Endothelial cell (in vitro differentiated cells): ENCODE measurements around the gene SYNE4. TPM values are rescaled to one million over a fixed set of nuclear protein-coding genes. Genes with fewer than 3 reads are reported as not detected.

Experiments
- DNase-seq: peaks from one replicate; pipeline ENCODE4 v3.0.0; 2021; ENCODE audit warnings: low spot score
- H3K27ac Mint-ChIP-seq: one replicate; pipeline ENCODE4 v1.8.0; 2021; ENCODE audit warnings: mixed read lengths, inconsistent platforms; ENCODE audit not compliant: unreplicated experiment
- H3K27me3 Mint-ChIP-seq: one replicate; pipeline ENCODE4 v1.8.0; 2021; ENCODE audit warnings: mild to moderate bottlenecking, moderate library complexity, mixed read lengths, inconsistent platforms; ENCODE audit not compliant: unreplicated experiment
- H3K36me3 Mint-ChIP-seq: one replicate; pipeline ENCODE4 v1.8.0; 2021; ENCODE audit warnings: mild to moderate bottlenecking, low read depth, mixed read lengths, inconsistent platforms; ENCODE audit not compliant: unreplicated experiment
- H3K4me1 Mint-ChIP-seq: one replicate; pipeline ENCODE4 v1.8.0; 2021; ENCODE audit warnings: mild to moderate bottlenecking, mixed read lengths, inconsistent platforms; ENCODE audit not compliant: unreplicated experiment
- H3K4me3 Mint-ChIP-seq: one replicate; pipeline ENCODE4 v1.8.0; 2021; ENCODE audit warnings: mild to moderate bottlenecking, mixed read lengths, inconsistent platforms; ENCODE audit not compliant: unreplicated experiment
- H3K9me3 Mint-ChIP-seq: one replicate; pipeline ENCODE4 v1.8.0; 2021; ENCODE audit warnings: mixed read lengths, inconsistent platforms; ENCODE audit not compliant: unreplicated experiment
- CTCF ChIP-seq: fragments of 200-600 bp; sonication (generic); IDR thresholded peaks from one replicate; pipeline ENCODE4 v1.5.0; 2021; ENCODE audit warnings: antibody characterized with exemption; ENCODE audit not compliant: unreplicated experiment
- long read RNA-seq: library from polyadenylated mRNA; unstranded; transcript quantifications from one replicate; pipeline ENCODE4 v2.0.0, GENCODE V29; 2020; ENCODE audit not compliant: unreplicated experiment
- total RNA-seq: library from RNA; stranded (reverse); fragmentation: NEBNext Ultra II Directional; extraction: Animal tissue kit (Norgen Biotek cat#: 25700); gene quantifications from one replicate; pipeline ENCODE4 v1.2.1, GENCODE V29; 2021; ENCODE audit not compliant: unreplicated experiment

SYNE4 gene
- total RNA-seq = 4.5 TPM
- long read RNA-seq, partial matches to known transcripts = 0 of 5 reads
- long read RNA-seq, other reads (novel, unspliced or antisense) = 3 of 5 reads

DNA sequence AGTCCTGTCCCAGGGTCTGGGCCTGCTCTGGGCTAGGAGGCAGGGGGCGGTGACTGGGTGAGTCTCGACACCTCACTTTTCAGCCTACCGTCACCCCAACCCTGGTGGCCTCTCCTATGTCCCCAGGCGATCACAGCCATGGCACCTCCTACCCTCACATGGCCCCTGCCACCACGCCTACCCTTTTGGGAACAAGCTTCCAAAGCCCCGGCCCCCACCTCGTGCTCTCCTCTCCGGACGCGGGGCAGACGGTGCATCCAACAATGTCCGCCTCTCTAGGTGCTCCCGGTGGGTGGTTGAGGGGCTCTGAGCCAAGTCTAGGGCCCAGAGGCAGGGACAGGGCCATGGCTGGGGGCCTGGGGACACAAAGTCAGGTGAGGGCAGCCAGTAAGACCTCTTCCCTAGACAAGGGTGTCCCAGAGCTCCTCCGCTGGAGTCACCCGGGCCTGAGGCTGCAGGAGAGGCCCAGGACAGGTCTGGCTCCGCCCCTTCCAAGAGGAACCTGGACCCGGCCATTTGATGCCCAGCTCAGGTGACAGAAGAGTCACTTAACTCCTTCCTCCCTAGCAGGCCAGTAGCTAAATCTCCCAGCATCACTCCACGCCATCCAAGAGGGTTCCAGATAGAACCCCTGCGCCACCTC is at the start of gene SYNE4:
SYNE4 (minus strand) TSS at position 478 of the 643 bp plus-strand sequence; CDS start at position 346, 132 bp downstream.
- TF ChIP-seq CTCF = no peak
- Mint-ChIP-seq H3K4me1 (peaks cover 23% of the 10 kb centered on the region), H3K36me3 (peaks cover 7% of the 10 kb centered on the region), H3K27ac (peak within 1 kb of the TSS; percentile 30), H3K9me3 (no peaks in the 10 kb centered on the region), H3K27me3 (peaks cover 6% of the 10 kb centered on the region), H3K4me3 (peak within 1 kb of the TSS; percentile 83)
- DNase-seq = no peak

DNA sequence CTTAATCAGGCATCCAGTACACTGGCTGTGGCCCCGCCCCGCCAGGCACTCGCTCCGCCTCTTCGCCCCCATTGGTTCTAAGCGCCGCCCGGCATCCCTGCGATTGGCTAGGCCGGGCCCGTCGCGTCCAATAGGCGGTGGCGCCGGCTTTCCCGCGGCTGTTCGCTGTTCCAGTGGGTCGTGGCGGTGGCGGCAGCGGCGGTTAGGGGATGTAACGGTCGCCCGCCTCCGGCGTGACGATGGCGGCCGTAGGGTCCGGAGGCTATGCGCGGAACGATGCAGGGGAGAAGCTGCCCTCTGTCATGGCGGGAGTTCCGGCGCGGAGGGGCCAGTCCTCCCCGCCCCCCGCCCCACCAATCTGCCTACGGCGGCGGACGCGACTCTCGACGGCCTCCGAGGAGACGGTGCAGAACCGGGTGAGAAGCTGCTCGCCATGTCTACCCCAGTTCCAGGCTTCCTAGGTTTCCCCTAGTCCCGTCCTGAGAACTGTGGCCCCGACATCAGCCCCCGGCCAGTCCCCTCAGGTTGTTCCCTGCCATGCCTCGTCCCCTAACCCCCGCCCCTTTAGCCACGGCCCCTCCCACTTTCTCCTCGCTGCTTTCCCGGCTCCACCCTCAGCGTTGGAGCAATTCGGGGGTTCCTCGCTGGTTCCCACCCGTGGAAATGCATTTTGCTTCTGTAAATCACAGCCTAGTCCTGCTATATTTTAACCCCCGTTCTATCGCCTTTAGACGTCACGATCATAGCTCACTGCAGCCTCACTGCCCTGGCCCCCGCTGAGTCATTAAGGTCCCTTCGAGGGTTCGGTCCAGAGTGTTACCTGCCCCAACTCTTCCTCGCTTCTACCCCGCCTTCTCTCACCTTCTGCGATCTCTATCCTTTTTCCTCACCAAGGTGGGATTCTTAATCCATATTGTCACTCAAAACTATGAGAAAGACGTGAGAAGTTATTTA is 46.4 kb upstream of the SYNE4 start, which contains the start of gene WDR62:
WDR62 (plus strand) TSS at position 165 of the 954 bp plus-strand sequence; CDS start at position 240, 75 bp downstream.
- Mint-ChIP-seq H3K27me3 (peaks cover 11% of the 10 kb centered on the region), H3K4me1 (peaks cover 20% of the 10 kb centered on the region), H3K9me3 (no peaks in the 10 kb centered on the region), H3K36me3 (peaks cover 11% of the 10 kb centered on the region), H3K27ac (peak within 1 kb of the TSS; percentile 85), H3K4me3 (peak within 1 kb of the TSS; percentile 98)
- peak; percentile 94 for DNase-seq
- TF ChIP-seq CTCF = no peak

GRCh38 chr19:36054119-36054732 is 45.6 kb upstream of the SYNE4 start, which contains the start of gene THAP8:
TSS of gene THAP8 (minus strand) at chr19:36054285. CDS start at chr19:36054217, 68 bp downstream.
- peak; percentile 97 for DNase-seq
- no peak for TF ChIP-seq CTCF
- Mint-ChIP-seq H3K9me3 (no peaks in the 10 kb centered on the region), H3K36me3 (peaks cover 11% of the 10 kb centered on the region), H3K27ac (peak within 1 kb of the TSS; percentile 85), H3K27me3 (peaks cover 11% of the 10 kb centered on the region), H3K4me1 (peaks cover 19% of the 10 kb centered on the region), H3K4me3 (peak within 1 kb of the TSS; percentile 98)

GRCh38 chr19:36051637-36052036 is 43.0 kb upstream of the SYNE4 start:
- no peak for DNase-seq
- H3K4me1 Mint-ChIP-seq = peaks cover 19% of the 10 kb centered on the region
- H3K9me3 Mint-ChIP-seq = no peaks in the 10 kb centered on the region
- H3K4me3 Mint-ChIP-seq = no peak overlapping the region
- no peak for TF ChIP-seq CTCF
- peaks cover 9% of the 10 kb centered on the region for H3K27me3 Mint-ChIP-seq
- peaks cover 7% of the 10 kb centered on the region for H3K36me3 Mint-ChIP-seq
- H3K27ac Mint-ChIP-seq = peak overlapping the region; percentile 51
